DLD1 (cell line): ENCODE measurements around the gene HHATL.

Source experiments
- in situ Hi-C: cut with HindIII; loops from 2 replicates; pipeline ENCODE4 v1.10.0; 2017; ENCODE audit warnings: low sequenced_read_pairs

The HHATL gene

DNA sequence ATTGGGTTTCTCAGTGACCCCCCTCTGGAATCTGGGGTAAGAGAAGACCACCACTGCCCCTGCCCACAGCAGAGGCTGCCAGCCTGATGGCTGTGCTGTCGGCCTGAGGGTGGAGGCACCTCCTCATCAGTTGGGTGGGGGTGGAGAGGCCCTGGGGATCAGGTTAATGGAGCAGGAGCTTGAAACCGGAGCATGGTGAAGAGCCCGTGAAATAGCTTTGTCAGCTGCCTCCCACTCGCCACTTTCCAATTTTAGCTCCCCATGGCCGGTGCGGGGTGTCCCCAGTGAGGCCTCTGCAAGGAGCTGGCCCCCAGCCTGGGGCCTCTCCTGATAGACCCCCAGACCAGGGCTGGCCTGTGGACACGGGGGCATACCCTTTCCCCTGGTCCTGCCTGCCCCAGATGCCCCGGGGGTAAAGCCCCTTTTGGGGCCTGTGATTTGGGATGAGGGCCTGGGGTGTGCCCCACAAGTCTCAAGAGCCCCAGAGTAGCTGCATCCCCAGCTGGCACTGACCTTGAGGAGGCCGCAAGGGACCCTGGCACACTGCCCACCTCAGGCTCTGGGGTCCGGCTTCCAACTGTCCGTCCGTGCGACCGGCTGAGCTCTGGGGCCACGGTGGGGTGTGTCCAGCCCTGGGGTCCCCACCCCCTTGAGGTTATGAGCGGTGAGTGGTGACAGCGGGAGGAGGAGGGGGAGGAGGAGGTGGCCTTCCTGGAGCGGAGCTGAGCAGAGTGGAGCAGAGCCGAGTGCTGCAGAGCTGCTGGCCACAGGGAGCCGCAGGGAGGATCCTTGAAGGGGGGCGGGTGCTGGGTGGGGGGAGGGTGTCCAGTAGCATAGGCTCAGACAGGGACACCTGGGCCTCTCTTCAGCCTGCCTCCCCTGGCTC, at the start of gene HHATL:
Gene HHATL (minus strand): TSS at position 733 of the 886 bp plus-strand sequence. CDS start 1,972 bp downstream, outside the sequence.
- in situ Hi-C loops = no loop called here

GRCh38 chr3:42751609-42752008, 49.0 kb upstream of the HHATL start:
- in situ Hi-C loops = loop anchor here (25.0 kb wide), 1 partner anchor 136 kb away; the partner anchor contains the start of gene CYP8B1

GRCh38 chr3:42750834-42751233, 48.2 kb upstream of the HHATL start:
- in situ Hi-C loops = loop anchor here (25.0 kb wide), 1 partner anchor 136 kb away; the partner anchor contains the start of gene CYP8B1

GRCh38 chr3:42749753-42750231, 47.2 kb upstream of the HHATL start:
- in situ Hi-C loops = loop anchor here (25.0 kb wide), 1 partner anchor 138 kb away; the partner anchor contains the start of gene CYP8B1

DNA sequence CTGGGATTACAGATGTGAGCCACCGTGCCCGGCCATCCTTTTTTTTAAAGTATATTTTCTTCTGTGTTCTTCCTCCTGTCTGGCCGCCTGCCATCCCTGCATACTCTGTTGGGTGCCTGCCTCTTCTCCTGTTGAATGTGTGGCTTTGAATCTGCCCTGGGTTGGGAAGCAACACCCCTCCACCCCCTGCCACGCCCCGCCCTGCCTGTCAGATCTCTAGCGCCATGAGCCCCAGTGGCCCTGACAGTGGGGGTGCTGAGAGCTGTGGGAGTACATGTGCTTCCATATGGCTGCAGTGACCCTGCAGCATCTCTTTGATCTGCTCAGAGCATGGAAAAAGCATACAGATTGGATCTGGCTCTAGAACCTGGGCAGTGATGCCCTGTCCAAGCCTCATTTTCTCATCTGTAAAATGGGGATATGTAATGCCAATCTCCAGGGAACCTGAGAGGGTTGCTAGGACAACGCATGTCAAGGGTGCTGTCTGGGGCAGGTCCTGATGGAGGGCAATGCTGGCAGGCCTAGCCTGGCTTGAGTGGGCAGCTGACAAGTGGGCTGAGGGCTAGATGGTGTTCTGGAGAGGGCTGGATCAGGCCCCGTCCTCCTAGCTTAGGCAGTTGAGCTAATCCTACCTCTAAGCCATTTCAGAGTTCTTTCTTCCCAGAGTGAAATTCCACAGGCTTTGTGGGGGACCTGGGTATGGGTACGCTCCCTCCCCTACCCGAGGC, 46.6 kb upstream of the HHATL start:
- in situ Hi-C loops = no loop called here

DNA sequence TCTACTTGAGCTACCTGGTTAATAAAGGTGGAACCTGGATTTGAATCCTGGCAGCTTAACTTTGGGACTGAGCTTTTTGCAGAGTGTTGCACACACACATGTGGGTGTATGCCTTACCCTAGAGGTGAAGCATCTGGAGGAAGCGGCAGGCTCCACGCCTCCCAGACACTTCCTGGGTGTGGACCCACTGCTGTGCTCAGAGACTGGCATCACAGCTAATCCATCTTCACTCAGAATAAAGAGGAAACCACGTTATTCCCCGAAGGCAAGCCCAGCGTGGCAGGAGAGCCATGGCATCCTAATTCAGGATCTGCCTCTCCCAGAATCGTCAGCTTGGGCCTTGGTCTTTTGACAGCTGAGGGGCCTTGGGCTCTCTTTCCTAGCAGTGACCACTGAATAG, 45.0 kb upstream of the HHATL start:
- in situ Hi-C loops = no loop called here

- in situ Hi-C loops = no loop called here
These were observed 44.2 kb upstream of the HHATL start for GRCh38 chr3:42746455-42747450.

DNA sequence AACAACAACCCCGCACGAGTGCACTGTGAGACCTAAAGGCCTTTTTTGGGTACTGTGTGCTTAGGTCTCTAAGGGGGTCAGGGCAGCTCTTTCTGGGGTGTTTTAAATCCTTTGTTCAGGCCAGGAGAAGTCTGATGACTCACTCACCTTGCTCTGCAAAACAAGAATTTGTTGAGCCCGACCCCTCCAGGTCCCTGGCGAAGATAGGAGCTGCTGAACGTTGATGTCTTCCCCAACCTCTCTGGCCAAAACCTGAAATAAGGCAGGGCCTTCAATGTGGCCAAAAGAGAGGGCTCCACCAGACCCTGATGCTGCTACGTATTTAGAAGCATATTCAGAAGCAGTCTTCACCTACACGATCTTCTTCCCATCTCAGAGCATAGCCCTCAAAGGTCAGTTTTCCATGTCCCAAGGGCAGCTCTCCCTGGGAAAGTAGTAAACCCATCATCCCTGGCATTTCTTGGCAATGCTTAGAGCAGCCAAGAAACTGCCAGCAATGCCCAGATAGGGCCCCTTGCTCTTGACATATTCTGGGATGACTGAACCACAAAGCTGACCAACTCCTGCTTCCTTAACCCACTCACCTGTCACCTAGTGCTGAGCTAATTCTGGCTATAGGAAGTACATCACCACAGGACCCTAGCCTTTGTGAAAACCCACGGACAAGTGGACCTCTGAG, 43.3 kb upstream of the HHATL start:
- in situ Hi-C loops = no loop called here

DNA sequence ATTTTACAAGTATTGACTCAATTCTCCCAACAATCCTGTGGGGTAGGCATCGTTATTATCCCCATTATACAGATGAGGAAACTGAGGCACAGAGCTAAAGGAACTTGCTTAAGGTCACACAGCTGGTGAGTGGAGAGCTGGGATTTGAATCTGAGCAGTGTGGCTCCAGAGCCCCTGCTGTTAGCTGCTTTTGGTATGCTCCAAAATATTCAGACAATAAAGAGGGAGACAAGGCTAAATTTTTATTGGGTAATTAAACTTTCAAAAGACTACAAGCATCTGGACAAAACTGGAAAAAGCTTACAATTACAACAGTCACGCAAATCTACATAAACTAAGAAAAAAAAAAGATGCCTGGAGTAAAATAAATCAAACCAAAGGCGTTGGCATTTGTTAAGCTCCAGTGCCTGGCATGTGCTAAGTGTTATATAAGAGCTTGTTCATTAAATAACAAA, 42.7 kb upstream of the HHATL start:
- in situ Hi-C loops = no loop called here

DNA sequence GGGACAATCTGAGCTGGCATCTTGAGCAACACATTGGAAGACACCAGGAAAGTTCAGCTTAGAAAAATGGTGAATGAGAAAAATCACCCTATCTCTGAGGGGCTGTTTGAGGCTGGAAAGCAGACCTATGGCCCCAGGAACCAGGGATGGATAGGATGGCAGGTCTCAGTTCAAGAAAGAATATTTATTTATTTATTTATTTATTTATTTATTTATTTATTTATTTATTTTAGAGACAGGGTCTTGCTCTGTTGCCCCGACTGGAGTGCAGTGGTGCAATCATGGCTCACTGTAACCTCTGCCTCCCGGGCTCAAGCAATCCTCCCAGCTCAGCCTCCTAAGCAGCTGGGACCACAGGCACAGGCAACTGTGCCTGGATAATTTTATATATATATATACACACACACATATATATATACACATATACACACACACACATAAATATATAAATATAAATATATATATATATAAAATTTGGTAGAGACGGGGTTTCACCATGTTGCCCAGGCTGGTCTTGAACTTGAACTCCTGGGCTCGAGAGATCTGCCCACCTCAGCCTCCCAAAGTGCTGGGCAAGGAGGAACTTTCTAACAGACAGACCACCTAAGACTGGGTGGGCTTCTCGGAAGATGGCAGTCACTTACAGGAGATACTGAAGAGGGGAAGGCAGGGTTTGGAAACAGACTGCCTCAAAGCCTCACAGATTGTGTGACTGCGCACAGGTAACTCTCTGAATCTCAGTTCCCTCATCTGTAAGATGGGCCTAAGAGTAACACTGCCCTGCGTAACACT, 40.8 kb upstream of the HHATL start:
- in situ Hi-C loops = no loop called here

DNA sequence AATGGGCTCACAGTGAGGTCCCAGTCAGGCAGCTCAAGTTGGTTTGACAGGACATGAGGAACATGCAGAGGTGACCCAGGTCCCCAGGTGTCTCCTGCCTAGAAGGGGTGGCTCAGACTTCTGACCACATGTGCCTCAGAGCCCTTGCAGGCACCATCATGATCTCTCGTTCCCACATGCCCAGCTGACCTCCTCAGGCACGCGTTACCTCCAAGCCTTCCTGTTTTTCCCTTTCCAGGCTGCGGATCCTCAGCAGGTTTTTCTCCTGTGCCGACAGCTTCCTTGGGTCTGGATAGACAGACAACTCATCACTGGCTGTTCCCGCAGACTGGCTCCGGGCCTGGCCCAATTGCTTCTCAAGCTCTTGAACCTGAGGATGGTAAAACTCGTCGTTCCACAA, 40.1 kb upstream of the HHATL start:
- in situ Hi-C loops = no loop called here

DNA sequence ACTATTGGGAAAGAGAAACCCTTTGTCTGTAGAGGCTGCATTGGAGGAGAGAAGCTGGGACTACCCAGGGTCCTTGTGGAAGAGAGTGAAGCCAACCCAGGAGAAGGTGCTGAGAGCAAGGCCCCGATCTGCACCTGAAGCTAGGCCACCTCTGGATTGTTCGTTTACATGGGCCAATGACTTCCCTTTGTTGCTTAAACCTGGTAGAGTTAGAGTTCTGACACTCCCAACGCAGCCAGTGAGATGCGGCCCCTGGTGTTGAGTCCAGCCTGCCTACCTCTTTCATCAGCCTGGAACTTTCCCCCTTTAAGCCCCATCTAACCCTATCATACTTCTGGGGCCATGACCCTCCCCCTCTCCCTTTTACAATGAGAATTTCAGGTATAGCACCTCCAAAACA, 39.7 kb upstream of the HHATL start:
- in situ Hi-C loops = no loop called here

GRCh38 chr3:42741796-42742195, 39.2 kb upstream of the HHATL start:
- in situ Hi-C loops = no loop called here

DNA sequence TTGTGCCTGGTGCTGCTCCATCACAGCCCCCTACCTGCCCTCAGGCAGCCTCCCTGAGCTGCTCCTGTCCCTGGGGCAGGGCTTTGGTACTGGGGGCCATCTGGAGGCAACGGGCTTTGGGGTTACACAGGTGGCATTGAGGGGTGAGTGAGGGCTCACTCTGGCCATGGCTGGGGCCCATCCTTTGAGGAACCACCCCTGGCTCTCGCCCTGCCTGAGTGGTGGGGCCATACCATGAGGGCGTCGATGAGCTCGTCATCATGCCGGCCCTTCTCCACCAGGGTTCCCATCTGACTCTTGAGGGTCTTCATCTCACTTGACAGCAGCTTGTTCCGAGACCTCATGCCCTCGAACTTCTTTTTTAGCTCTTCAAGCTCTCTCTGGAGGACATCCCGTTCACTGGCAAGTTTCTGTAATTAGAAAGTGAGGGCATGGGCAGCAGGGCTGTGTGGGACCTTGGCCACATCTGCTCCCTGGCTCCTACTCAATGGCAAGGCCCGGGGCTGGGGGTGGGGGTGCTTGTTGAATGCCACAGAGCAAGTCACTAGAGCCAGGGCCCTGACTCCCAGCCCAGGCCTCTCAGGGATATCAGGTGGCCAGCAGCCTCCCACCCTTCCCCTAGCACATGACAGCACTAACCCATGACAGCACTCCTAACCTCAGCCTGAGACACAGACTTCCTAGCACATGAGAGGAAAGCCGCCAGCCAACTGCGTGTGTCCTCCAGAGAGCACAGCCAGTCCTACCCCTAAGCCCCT, 37.0 kb upstream of the HHATL start:
- in situ Hi-C loops = no loop called here

DNA sequence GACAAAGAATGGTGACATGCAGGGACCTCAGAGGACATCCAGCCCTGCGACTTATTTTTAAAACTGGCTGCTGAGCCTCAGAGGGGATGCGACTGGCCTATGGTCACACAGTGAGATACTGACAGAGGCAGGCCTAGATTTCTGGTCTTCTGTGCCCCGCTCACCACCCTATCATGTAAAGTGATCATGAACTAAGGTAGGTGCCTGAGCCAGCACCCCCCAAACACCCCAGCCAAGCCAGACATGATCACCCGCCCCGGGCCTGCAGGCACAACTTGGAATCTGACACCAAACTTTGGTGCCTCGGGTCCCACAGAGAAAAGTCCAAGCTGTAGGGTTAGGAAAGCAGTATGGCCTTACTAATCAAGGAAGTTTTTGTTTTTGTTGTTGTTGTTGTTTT, 33.9 kb upstream of the HHATL start:
- in situ Hi-C loops = no loop called here

DNA sequence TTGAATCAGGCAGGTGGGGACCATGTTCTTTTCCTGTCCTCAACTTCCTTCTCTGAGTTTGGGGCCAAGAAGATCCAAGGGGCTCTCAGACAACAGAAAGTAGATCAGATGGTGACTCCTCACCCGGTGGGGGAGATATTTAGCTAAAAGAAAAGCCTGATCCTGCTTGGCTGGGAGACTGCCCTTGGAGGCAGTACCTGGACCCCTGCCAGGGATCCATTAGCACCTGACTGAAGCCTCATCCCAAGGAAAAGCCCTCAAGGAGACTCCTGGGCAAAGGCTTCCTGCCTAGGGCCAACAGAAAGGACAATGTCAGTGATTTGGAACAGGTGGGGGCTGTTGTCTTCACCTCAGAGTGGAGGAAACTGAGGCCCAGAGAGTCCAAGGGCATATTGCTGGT, 33.5 kb upstream of the HHATL start:
- in situ Hi-C loops = no loop called here

- in situ Hi-C loops = no loop called here
These were observed 33.0 kb upstream of the HHATL start for GRCh38 chr3:42735615-42736014.

DNA sequence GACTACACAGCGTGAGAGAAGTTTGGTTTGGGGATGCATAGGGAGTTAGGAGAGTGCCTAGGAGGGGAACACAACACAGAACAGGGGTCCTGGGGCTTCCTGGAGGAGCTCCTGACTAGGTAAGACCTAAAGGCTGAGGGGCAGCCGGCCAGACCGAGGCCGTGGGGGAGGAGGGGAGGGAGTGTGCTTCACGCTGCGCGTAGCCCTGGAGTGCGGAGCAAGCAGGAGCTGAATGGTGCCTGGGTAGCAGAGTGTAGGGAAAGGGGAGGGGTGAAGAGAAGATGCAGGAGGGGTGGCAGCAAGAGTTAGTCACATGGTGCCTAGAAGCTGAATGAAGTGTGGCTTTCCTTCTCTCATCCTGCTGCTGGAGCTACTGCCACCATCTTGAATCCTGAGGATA, 32.4 kb upstream of the HHATL start:
- in situ Hi-C loops = no loop called here
